GM23338 (cell line): ENCODE measurements around the gene H2BK1. TPM values are rescaled to one million over a fixed set of nuclear protein-coding genes. Genes with fewer than 3 reads are reported as not detected.

Source experiments
- ATAC-seq: fragments of 200-7000 bp; cut with Tn5 transposase; 3 replicates; pipeline ENCODE4 v1.9.1; 2020
- DNase-seq: peaks from one replicate; pipeline ENCODE4 v3.0.0-alpha.2; 2015; ENCODE audit warnings: low spot score
- H2AFZ ChIP-seq: fragments of 200-600 bp; sonication (generic); 2 replicates; pipeline ENCODE4 v1.8.0; 2016; ENCODE audit warnings: antibody characterized with exemption, mild to moderate bottlenecking, moderate library complexity
- H3F3A ChIP-seq: fragments of 200-600 bp; sonication (generic); replicated peaks from 2 replicates; pipeline ENCODE4 v1.8.0; 2017; ENCODE audit warnings: antibody characterized with exemption, mixed run types, low read depth
- H3K27ac ChIP-seq: fragments of 200-600 bp; sonication (generic); 2 replicates; pipeline ENCODE4 v1.6.1; 2016; ENCODE audit warnings: low read depth
- H3K27me3 ChIP-seq: fragments of 200-600 bp; sonication (generic); 2 replicates; pipeline ENCODE4 v1.8.0; 2016; ENCODE audit warnings: mild to moderate bottlenecking, mixed run types, moderate library complexity; ENCODE audit not compliant: insufficient read depth
- H3K36me3 ChIP-seq: fragments of 200-600 bp; sonication (generic); 2 replicates; pipeline ENCODE4 v1.8.0; 2016; ENCODE audit warnings: mild to moderate bottlenecking; ENCODE audit not compliant: insufficient read depth
- H3K4me1 ChIP-seq: fragments of 200-600 bp; sonication (generic); 2 replicates; pipeline ENCODE4 v1.8.0; 2016; ENCODE audit warnings: mild to moderate bottlenecking, moderate library complexity; ENCODE audit not compliant: insufficient read depth
- H3K4me2 ChIP-seq: fragments of 200-600 bp; sonication (generic); 2 replicates; pipeline ENCODE4 v1.7.1; 2017; ENCODE audit warnings: mixed run types
- H3K4me3 ChIP-seq: fragments of 200-600 bp; sonication (generic); 2 replicates; pipeline ENCODE4 v1.6.1; 2016; ENCODE audit warnings: mixed run types
- H3K79me2 ChIP-seq: fragments of 200-600 bp; sonication (generic); replicated peaks from 2 replicates; pipeline ENCODE4 v1.8.0; 2017; ENCODE audit warnings: mild to moderate bottlenecking; ENCODE audit not compliant: insufficient read depth
- H3K9me2 ChIP-seq: fragments of 200-600 bp; sonication (generic); 2 replicates; pipeline ENCODE4 v1.8.0; 2017; ENCODE audit not compliant: insufficient read depth
- H4K20me1 ChIP-seq: fragments of 200-600 bp; sonication (generic); replicated peaks from 2 replicates; pipeline ENCODE4 v1.8.0; 2017; ENCODE audit warnings: mild to moderate bottlenecking; ENCODE audit not compliant: insufficient read depth
- H3K27ac Mint-ChIP-seq: 2 replicates; pipeline ENCODE4 v1.8.0; 2020; ENCODE audit warnings: inconsistent platforms, mild to moderate bottlenecking, moderate library complexity, mixed read lengths
- H3K27me3 Mint-ChIP-seq: 3 replicates; pipeline ENCODE4 v1.8.0; 2022; ENCODE audit warnings: low read depth, mild to moderate bottlenecking, moderate library complexity, mixed read lengths, inconsistent platforms; ENCODE audit not compliant: insufficient read depth, poor library complexity
- H3K36me3 Mint-ChIP-seq: 3 replicates; pipeline ENCODE4 v1.8.0; 2021; ENCODE audit warnings: low read depth, mild to moderate bottlenecking, inconsistent platforms, moderate library complexity, mixed read lengths
- H3K4me1 Mint-ChIP-seq: 3 replicates; pipeline ENCODE4 v1.8.0; 2020; ENCODE audit warnings: mild to moderate bottlenecking, inconsistent platforms, mixed read lengths
- H3K4me3 Mint-ChIP-seq: 3 replicates; pipeline ENCODE4 v1.8.0; 2021; ENCODE audit warnings: moderate library complexity, mild to moderate bottlenecking, inconsistent platforms, mixed read lengths
- H3K9me3 Mint-ChIP-seq: 3 replicates; pipeline ENCODE4 v1.8.0; 2020; ENCODE audit warnings: moderate library complexity, mild to moderate bottlenecking, inconsistent platforms, mixed read lengths
- CREB1 ChIP-seq: fragments of 250-450 bp; sonication (Bioruptor Pico); IDR thresholded peaks from 2 replicates; pipeline ENCODE4 v1.5.0; 2020; ENCODE audit warnings: low read depth, mild to moderate bottlenecking, moderate library complexity
- CTCF ChIP-seq, 2 experiments: fragments of 200-600 bp in 1 of 2; sonication (generic) in 1 of 2; conservative IDR thresholded peaks; 2 replicates each; pipeline versions ENCODE4 v1.5.1 to v1.6.1; 2016 to 2017; ENCODE audit warnings: antibody characterized with exemption in 2 of 2, low read depth in 2 of 2, mild to moderate bottlenecking in 2 of 2, moderate library complexity in 1 of 2
- EZH2phosphoT487 ChIP-seq: fragments of 200-600 bp; sonication (generic); IDR thresholded peaks from one replicate; pipeline ENCODE4 v1.8.1; 2018; ENCODE audit warnings: antibody characterized with exemption; ENCODE audit not compliant: unreplicated experiment
- JUNB ChIP-seq: IDR thresholded peaks from one replicate; pipeline ENCODE4 v1.6.1; 2016; ENCODE audit warnings: antibody characterized with exemption; ENCODE audit not compliant: unreplicated experiment
- REST ChIP-seq: IDR thresholded peaks from one replicate; pipeline ENCODE4 v1.6.1; 2018; ENCODE audit warnings: antibody characterized with exemption; ENCODE audit not compliant: unreplicated experiment
- ZNF114 ChIP-seq: fragments of 250-450 bp; sonication (Bioruptor Pico); IDR thresholded peaks from 2 replicates; pipeline ENCODE4 v1.5.0; 2020; ENCODE audit warnings: mild to moderate bottlenecking, moderate library complexity
- ZNF331 ChIP-seq: fragments of 250-450 bp; sonication (Bioruptor Pico); IDR thresholded peaks from 2 replicates; pipeline ENCODE4 v1.5.0; 2020; ENCODE audit warnings: low read depth, mild to moderate bottlenecking, moderate library complexity
- polyA plus RNA-seq: library from polyadenylated mRNA; unstranded; fragments of >200 nt; fragmentation: Nextera tagmentation; extraction: Ambion mirVana; gene quantifications from 2 replicates; pipeline ENCODE4 v1.2.1, GENCODE V29; 2016
- total RNA-seq: library from RNA; depleted of rRNA; stranded (reverse); fragments of >200 nt; shearing (Covaris generic); gene quantifications from 2 replicates; pipeline ENCODE4 v1.2.3, GENCODE V29; 2014

The H2BK1 gene
- total and polyA plus RNA-seq, 2 experiments from 2014 or later, result not detected

DNA sequence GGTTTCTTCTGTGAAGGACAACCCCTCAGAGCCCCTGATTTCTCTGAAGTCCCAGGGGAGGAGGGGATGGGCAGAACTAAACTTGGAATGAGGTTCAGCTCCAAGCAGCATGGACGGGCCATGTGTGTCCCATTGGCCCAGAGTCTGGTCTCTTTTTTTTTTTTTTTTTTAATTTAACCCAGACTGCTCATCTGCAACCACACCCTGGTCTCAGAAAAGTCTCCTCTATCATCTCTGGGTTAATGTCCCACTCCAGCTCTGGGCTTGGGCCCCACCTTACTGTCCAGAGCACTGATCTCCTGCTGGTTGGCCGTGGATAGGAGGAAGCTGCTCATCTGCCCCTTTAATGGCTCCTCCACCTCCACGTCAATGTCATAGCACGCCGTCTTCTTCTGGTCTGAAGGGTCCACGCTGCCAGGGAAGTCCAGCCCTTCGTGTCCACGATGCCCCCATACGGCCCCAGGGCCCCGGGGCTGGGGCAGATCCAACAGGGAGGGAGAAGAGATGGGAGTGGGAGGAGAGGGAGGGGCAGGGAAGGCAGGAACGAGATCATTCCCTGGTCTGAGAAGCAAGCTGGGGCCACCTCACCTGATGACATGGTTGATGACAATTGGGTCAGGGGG, 29.7 kb upstream of the H2BK1 start (continued):
- no peak for TF ChIP-seq REST
- no peak for TF ChIP-seq JUNB
- no peak for TF ChIP-seq ZNF331 (CRISPR knock-in tag)
- TF ChIP-seq ZNF114 (CRISPR knock-in tag), result no peak
- TF ChIP-seq CREB1 (CRISPR knock-in tag), result no peak
- TF ChIP-seq EZH2phosphoT487, result no peak

DNA sequence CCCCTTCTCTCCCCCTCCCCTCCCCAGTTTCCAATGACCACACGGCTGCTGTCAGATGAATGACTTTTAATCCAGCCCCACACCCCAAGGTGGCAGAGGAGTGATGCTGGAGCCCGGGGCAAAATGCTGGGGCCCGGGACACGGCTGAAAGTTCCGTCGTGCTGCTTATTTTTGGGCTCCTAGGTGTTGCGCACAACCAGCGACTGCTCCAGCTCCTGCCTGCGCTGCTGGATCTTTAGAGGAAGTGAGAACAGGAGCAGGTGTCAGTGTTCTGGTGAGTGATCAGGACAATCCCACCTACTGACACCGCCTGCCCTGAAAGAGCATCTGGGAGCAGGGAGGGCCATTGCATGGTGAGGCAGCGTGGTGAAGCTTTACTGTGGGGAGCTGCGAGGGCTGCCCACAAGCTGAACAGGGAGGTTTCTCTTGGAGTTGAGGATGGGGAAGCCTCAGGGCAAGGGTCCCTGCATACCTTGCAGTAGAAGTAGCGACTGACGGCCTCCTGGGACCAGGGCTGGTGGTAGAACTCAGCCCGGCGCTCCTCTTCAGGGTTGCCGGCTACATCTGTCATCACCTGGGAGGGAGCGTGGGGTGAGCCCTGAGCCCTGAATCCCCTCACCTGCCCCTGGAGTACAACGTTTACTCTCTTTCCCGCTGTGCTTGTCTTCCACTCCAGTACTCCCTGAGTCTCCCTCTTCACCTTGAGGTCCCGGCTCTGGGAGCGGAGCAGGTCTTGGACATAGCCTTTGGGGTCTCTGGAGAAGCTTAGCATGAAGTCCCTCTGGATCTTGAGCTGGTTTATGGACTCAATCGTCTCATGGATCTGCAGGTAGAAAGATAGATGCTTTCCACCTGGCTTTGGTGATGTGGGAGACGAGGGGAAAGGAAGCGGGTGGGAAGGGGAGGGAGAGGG, 28.9 kb upstream of the H2BK1 start:
- peaks cover 14% of the 10 kb centered on the region for H3K27me3 Mint-ChIP-seq
- peaks cover 10% of the 10 kb centered on the region; the same call in 1 of the 2 replicates for H3K4me1 ChIP-seq
- peaks cover 15% of the 10 kb centered on the region; the same call in 1 of the 2 replicates for H4K20me1 ChIP-seq
- no peaks in the 10 kb centered on the region for H3K36me3 ChIP-seq
- no peaks in the 10 kb centered on the region for H3K9me3 Mint-ChIP-seq
- H3K4me2 ChIP-seq, result no peak overlapping the region
- H3K9me2 ChIP-seq, result no peaks in the 10 kb centered on the region
- peaks cover 7% of the 10 kb centered on the region for H3K27me3 ChIP-seq
- H3K79me2 ChIP-seq, result peaks cover 5% of the 10 kb centered on the region
- H3K4me1 Mint-ChIP-seq, result peaks cover 30% of the 10 kb centered on the region
- ATAC-seq, result no peak
- DNase-seq, result no peak
- no peak overlapping the region for H3K4me3 Mint-ChIP-seq
- no peak overlapping the region for H3K27ac Mint-ChIP-seq
- H3K27ac ChIP-seq, result no peak overlapping the region
- no peaks in the 10 kb centered on the region for H3F3A ChIP-seq
- no peak overlapping the region for H3K4me3 ChIP-seq
- no peak overlapping the region for H2AFZ ChIP-seq
- peaks cover 15% of the 10 kb centered on the region for H3K36me3 Mint-ChIP-seq
- TF ChIP-seq CTCF (conservative IDR thresholded peaks at IDR 0.05; ENCODE audit: low read depth in 2 of 2) (no peak), ZNF331 (CRISPR knock-in tag) (no peak), REST (no peak)
